Activated CD8-positive, alpha-beta memory T cell treated with anti-CD3 and anti-CD28 coated beads, Interleukin-2, amount 50 U/mL, for 24 hours (primary cell): ENCODE measurements around the gene GDF3.
"Not testable (repeated sequence)": the region's sequence is repeated elsewhere in the genome, so short reads cannot be mapped to it uniquely, and the experiment has no call there.

ENCODE experiments used
- DNase-seq: peaks from one replicate; pipeline ENCODE4 v3.0.0-alpha.2; 2020; ENCODE audit errors: extremely low read depth

GDF3 gene

GRCh38 chr12:7695566-7696197, at the start of gene GDF3:
GDF3 (minus strand) TSS chr12:7695775; CDS start chr12:7695728, 47 bp downstream.
- no peak for DNase-seq

- DNase-seq: no peak
Measured at GRCh38 chr12:7732993-7733392, 37.4 kb upstream of the GDF3 start.

DNA sequence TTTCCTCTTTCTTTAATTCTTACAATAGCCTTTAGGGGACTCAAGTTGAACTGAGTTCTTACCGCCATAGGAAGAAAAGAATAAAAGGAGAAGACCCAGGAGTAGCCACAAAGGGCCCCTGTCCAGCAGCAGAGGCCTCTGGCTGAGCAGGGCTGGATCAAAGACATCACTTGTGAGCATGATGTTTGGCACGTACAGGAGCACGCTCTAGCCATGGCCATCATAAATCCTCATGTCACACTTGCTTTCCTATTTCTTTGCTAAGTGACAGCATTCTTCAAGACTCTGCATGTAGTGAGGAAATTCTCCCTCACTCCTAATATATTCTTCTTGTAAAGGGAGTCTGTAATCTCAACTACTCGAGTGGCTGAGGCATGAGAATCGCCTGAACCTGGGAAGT, 35.9 kb upstream of the GDF3 start:
- no peak for DNase-seq

DNA sequence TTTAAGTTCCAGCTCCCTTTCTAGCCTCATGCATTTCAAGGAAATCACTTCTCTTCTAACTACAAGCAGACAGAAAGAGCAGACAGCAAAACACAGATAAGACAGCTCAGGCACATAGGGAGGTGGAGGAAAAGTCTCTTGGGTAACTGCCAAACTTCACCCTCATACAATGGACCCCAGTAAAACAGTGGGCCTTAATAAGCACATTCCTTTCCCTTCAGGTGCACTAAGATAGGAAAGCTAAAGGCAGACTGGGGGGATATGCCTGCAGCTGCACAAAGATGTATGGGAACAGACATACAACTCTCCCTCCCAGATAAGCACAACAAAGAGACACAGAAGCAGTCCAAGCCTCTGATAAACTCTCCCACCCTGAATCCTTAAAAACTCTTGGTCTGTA, 35.4 kb upstream of the GDF3 start:
- not testable (repeated sequence) for DNase-seq

- DNase-seq: no peak
Measured at GRCh38 chr12:7729746-7730145, 34.2 kb upstream of the GDF3 start.

GRCh38 chr12:7723926-7724325, 28.4 kb upstream of the GDF3 start:
- DNase-seq: no peak

- DNase-seq: no peak
Measured at GRCh38 chr12:7719946-7720730, 24.6 kb upstream of the GDF3 start.

DNA sequence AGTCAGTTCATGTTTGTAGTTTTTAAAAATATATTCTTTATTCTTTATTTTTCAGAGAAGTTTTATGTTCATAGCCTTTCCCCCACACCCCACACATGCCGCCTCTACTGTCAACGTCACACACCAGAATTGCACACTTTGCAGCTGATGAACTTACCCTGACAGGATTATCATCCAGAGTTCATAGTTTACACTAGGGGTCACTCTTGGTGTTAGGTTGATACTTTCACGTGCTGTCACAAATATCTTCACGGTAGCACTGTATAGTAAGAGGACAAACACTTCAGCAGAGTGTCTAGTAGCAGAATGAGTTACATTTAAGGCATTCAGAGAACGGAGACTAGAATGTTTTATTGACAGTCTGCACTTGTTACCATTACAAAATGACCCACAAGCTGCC, 20.8 kb upstream of the GDF3 start:
- DNase-seq: no peak

DNA sequence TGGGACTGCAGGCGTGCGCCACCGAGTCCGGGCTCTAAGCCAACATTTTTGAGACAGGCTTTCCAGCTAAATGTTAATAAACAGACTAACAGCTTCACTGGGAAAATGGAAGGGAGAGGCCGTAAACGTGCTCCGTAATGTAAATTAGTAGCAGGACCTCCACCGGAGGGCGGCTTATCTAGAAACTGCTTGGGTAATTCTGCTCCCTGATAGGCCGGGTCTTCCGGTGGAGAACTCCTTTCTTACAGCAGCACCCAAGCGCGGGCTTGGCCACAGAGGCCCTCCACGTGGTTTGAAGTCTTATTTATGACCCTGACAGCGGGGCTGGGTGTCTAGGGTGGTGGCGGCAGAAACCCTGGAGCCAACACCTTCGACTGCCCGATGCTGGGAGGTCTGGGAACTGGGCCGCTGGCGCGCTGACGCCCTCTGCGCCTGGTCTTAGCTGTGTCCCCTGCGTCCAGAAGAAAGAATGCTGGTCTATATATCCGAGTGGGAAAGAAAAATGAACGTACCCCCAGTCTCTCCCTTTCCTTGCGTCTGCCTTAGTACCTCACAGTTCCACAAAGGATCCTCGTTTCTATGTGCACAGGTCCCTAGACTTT, 17.4 kb upstream of the GDF3 start:
- DNase-seq: no peak

DNA sequence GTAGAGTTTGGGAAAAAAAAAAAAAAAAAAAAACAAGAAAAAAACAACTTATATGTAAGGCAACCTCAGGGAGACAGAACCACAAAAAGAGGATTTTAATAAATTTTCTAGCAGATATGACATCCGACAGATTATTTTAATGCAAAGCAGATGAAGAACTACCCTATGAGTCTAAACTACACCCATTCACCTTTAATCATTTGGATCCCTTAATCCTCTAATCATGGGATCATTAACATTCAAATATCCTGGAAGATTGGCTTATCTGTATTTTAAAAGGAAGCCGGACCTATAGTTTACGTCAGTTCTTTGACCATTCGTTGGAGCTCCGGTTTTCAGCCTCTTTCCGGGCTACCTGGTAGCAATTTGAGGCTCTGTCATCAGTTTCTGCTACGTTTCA, 15.6 kb upstream of the GDF3 start, which contains the start of gene DPPA3:
Gene DPPA3 (plus strand): TSS at position 301 of the 400 bp plus-strand sequence. CDS start 138 bp downstream, outside the sequence.
- DNase-seq: no peak

- no peak for DNase-seq
Measured at GRCh38 chr12:7709969-7710675, 14.5 kb upstream of the GDF3 start.

GRCh38 chr12:7705846-7706245, 10.3 kb upstream of the GDF3 start:
- no peak for DNase-seq

DNA sequence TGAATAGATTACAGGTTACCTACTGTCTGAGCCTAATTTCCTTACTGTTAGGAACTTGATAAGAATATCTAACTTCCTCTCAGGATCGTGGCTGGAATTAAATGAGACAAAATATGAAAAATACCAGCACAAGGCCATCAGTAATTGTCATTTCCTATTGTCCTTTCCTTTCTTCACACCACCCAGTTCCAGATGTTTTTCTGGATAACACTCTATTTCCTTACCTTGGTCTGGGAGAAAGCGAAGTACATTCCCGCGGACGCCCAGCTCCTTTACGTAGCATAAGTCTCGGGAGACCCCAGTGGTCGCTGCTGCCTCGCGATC, 376 bp downstream of the GDF3 start:
- no peak for DNase-seq

DNA sequence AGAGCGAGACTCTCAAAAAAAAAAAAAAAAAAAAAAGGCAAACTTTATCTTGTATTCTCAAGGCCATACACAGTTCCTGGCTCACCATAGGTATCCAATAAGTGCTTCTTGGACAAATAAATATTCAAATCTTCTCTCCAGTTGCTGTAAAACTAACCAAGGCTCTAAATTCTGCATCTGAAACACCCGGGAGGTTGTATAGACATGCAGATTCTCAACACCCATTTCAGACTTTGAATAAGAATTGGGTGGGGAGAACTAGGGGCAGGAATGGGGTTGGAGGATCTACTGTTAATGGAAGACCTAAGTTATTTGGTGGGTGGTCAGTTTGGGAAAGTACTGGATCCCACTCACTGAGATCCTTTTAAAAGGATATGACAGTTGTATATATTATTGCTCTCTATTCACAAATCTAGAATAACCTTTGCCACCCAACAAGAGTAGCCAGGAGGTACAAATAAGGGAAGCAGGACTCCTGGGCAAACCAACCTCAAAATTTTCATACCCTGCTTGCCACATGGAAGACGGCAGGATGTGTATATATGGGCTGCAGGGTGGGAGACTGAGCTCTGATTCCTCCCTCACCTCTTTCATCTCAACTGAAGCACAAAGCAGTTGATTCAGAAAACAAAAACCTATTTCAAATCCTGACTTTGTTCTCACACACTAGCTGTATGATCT, 879 bp downstream of the GDF3 start:
- DNase-seq: no peak

- no peak for DNase-seq
Measured at GRCh38 chr12:7693793-7694192, 1.8 kb downstream of the GDF3 start.

DNA sequence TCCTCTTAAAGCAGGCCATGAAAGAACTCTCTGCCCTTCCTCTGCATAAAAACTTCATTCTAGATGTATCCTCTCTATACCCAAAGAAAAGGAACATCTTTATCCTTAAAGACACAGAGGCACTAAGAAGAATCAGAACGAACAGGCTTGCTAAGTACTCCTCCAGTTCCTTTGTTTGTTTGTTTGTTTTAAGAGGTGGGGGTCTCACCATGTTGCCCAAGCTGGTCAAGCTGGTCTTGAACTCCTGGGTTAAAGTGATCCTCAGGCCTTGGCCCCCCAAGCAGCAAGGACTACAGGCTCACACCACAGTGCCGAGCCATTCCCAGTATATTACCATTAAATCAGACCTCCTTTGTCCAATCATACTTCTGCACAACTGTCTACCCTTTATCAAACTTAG, 14.0 kb downstream of the GDF3 start:
- DNase-seq: no peak

DNA sequence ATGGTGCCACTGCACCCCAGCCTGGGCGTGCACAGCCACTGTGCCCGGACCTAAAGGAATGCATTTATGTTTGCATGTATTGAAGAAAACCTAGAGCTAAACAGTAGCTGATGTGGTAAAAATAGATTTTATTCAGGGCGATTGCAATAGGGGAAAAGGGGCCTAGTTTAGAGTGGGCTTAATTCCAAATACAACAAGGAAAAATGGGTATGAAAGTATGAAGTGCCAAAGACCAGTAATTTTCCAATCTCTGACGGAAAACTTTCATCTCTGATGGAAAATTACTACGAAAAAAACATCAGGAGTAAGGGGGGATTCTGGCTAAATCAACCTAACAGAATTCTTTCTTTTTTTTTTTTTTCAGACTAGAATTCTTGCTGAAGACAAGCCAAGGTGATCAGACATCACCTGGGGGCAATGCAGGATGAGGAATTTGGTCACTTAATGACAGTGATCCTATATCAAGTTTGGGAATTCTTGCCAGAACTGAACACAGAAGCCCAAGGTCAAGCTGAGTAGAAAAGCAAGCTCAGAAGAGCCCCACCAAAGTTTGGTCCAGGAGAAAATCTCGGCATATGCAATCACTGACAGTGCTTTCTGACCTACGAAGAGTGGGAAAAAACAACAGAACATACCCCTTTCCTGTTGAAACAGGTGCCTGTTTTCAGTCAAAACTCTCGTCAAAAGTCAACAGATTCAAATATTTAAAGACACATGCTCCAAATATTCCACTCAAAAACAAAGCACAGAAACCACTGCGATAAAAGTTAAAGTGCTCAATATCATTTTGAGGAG, 16.1 kb downstream of the GDF3 start:
- no peak for DNase-seq

DNA sequence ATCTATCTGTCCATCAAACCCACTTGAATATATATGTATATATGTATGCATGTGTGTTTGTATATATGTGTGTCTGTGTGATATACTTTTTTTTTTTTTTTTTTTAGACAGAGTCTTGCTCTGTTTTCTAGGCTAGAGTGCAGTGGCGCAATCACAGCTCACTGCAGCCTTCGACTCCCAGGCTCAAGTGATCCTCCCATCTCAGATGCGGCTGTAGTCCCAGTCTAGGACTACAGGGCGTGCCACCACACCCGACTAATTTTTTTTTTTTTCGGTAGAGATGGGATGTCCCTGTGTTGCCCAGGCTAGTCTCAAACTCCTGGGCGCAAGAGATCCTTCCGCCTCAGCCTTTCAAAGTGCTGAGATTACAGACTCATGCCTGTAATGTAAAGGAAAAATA, 16.8 kb downstream of the GDF3 start:
- DNase-seq: no peak

GRCh38 chr12:7677432-7677888, 18.1 kb downstream of the GDF3 start:
- not testable (repeated sequence) for DNase-seq

DNA sequence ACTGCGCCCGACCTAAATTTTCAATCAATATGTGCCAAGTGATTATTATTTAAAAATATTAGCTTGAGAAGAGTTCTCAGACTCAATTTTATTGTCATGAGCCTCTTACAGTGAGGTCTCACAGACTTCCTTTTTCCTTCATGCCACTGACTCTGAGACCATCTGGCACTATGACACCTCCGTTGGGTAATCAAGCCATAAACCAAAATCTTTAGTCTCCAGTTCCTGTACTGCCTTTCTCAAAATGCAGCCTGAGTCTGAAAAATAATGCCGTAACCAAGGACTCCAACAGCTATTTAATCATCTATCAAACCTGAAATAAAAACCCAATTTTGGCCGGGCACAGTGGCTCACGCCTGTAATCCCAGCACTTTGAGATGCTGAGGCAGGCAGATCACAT, 20.1 kb downstream of the GDF3 start:
- not testable (repeated sequence) for DNase-seq

DNA sequence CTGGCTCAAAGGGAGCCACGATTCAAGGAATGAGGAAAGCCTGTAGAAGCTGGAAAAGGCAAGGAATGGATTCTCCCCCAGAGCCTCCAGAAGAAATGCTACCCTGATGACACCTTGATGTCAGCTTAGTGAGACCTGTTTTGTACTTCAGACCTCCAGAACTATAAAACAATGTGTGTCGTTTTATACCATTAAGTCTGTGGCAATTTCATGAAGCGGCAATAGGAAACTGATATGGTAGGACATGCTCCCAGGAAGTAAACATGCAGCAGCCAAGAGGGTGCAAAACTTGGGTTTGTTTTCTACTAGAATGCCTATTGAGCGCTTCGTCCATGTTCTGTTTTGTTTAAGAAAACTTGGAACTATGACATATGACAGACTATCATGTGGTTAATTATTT, 27.4 kb downstream of the GDF3 start:
- DNase-seq: no peak
